Raji (cell line): Measurements from ENCODE around the gene ERN1.

ENCODE experiments used
- POLR2A ChIP-seq: IDR thresholded peaks from 2 replicates; pipeline ENCODE4 v1.6.1; 2011; ENCODE audit warnings: low read depth, low read length, control low read depth; ENCODE audit not compliant: insufficient read depth

ERN1 gene

DNA sequence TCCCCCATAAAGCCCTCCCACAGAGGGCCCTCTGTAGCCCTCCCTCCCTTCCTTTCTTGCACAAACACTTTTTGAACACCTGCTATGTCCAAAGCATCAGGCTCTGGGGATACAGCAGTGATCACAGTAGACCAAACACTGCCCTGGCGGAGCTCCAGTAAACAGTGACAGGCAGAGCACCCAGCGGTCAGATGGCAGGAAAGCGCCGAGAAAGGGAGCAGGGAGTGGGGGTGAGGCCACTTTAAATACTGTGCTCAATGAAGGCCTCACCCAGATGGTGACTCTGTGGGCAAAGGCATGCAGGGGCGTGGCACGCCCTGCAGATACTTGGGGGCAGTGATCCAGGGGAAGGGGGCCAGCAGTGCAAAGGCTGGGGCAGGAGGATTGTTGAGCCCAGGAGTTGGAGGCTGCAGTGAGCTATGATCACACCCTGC, 124.2 kb downstream of the ERN1 start:
- no peak for TF ChIP-seq POLR2A

DNA sequence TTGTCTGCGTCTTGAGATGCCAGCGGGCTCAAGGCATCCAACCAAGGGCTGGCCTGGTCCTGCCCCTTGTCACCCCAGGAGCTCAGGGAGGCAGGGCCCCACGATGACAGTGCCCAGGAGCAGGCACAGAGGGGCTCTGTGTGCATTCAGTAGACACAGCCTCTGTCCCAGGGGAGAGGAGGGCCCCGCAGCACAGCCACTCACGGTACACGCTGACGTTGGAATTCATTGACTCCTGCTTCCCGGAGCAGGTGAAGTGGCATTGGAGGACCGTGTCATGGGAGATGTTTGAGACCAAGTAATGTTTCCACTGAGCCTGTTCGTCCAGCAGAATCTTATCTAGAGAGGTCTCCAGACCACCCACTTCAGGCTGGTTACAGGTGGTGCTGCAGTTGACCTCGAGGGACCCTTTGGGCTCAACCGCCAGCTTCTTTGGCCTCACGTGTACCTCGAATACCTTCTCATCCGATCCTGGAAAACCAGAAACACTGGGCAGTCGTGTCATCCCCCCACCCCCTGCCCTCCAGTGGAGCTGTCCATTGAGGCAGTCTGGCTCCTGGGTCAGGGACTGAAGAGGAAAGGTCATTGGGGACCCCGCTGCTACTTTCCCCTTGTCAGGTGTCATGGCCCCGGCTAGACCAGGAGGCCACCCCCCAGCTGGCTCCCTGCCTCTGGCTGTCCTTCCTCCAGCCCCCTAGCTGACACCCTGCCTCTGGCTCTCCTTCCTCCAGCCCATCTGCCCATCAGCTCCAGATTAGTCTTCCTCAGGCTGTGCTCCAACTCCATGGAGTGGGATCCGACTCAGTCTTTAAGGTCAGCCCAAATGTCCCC, 124.8 kb downstream of the ERN1 start:
- TF ChIP-seq POLR2A = no peak

DNA sequence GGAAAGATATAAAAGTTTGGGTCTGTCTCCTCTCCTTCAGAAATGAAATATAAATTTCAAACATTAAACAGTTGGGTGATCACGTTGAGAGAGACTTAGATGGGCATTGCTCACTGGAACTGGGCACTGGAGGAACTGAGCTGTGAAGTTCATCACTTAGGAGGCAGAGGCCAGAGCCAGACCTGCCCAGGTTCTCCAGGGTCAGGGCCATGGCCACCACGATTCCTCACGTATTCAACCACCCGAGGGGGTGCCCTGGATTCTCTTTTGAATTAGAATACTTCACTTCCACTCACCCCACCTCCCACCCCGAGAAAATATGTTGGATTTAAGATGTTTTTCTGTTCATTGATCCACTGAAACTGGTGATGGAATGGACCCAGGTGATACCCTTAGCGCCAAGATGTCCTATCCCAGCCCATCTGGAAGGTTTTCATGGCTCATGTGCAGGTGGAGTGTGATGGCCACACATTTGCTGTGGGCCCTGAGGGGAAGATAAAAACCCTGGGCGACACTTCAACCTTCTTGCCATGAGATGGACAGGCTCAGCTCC, 125.7 kb downstream of the ERN1 start:
- TF ChIP-seq POLR2A = no peak

DNA sequence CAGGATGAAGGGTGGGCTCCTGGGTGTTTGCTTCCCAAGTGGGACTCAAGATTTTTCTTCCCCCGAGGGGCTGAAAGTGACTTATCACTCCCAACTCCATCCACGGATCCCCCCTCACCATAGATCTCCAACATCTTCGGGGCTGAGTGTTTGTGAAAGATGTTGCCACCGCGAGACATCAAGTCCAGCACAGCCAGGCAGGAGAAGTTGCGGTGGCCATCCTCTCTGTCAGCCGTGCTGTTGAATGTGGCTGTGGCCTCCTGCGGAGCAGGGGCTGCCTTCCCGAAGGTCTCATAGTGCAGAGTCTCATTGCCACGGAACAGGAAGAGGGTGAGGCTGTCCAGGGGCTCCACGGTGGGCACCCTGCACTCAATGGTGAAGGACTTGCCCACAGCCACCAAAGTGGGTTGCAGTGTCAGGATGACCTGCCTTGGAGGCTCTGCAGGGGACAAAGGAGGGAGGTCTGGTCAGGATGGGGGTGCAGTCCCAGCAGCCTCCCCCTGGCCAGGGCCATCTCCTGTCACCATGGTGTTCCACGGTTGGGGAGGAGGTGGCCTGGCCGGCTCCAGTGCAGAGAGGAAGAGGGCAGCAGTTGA, 126.3 kb downstream of the ERN1 start:
- no peak for TF ChIP-seq POLR2A

DNA sequence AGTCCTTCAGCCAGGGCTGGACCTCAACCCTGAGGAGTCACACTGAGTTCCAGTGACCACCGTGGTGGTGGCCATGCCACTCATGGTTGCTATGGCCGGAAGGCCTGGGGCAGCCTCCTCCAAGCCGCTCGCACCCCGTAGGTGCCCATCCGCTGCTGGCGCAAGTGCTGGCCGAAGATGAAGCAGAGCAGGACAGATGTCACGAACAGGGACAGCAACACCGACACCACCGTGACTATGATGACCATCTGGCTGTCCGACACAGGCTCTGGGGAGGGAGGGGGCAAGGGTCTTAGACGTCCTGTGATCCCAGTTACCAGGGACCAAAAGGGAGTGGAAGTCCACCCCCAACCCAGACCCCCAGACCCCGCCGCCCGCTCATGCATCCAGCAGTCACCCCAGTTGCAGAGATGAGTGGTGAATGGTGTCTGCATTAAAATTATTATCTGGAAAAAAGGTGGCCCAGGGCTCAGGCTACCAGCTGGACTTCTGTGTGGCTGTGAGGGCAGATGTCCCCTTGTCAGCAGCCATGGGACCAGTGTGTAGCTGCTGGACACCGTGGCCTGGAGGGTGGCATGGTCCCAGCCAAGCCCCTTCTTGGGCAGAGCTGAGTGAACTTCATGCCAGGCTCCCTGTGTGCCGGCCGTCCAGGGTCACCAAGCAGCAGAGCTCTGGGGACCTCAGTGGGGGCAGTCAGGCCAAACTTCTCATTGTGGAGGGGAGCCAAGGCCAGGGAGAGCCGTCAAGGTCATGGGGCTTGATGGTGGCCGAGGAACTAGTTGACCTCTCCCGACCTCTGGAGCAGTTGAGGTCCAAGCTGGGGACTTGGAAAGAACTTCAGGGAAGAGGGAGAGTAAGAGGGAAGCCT, 127.1 kb downstream of the ERN1 start:
- TF ChIP-seq POLR2A = no peak

DNA sequence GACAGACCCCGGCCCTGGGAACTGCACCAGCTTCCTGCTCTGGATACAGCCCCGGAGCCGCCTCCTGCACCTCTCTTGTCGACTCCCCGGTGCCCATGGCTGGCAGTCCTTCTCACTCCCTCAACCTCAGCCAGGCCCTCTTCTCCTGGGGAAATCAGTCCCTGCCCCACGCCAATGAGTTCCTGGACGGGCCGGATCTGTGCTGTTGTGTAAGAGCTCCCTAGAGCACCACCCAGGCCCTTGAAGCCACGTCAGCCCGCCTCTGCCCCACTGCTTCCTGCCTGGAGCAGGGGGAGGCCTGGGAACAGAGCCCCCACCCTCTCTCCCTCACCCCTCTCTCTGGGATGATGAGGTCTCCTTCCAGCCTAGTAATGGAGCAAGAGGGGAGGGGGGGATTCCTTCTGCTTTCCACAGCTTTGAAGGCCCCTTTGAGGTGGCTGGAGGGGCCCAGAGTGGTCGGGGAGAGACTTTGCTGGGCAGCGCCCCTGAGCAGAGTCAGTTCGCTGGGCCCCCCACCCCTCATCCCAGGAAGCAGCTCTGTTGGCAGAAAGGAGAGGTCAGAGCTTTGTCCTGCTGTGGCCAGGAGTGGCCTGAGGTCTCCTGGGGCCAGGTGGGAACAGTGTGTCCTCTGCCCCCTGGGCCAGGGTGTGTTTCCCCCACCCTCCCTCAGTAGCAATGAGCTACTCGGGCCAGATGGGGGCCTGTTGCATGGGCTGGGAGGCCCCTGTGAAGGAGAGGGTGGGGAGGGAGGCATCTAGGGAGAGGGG, 128.0 kb downstream of the ERN1 start:
- no peak for TF ChIP-seq POLR2A

DNA sequence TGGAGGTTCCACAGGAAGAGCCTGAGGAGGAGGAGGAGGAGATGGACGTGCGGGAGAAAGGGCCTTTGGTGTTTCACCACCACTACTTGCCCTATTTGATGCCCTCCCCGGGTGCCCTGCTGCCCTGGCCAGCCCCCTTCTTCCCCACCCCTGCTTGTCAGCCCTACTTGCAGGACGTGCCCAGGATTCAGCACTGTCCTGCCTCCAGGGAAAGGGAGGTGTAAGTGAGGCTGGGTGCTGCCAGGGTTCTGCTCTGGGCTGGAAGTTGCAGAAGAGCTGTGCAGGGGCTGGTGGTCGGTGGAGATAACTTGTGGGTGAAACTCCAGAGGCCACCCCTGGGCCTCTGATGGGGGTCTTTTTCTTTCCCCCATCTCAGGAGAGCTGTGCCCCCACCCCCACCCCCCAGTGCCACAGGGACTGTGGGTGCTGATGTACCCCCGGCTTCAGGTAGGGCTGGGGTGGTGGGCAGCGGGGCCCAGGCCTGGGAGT, 128.8 kb downstream of the ERN1 start:
- TF ChIP-seq POLR2A = no peak

DNA sequence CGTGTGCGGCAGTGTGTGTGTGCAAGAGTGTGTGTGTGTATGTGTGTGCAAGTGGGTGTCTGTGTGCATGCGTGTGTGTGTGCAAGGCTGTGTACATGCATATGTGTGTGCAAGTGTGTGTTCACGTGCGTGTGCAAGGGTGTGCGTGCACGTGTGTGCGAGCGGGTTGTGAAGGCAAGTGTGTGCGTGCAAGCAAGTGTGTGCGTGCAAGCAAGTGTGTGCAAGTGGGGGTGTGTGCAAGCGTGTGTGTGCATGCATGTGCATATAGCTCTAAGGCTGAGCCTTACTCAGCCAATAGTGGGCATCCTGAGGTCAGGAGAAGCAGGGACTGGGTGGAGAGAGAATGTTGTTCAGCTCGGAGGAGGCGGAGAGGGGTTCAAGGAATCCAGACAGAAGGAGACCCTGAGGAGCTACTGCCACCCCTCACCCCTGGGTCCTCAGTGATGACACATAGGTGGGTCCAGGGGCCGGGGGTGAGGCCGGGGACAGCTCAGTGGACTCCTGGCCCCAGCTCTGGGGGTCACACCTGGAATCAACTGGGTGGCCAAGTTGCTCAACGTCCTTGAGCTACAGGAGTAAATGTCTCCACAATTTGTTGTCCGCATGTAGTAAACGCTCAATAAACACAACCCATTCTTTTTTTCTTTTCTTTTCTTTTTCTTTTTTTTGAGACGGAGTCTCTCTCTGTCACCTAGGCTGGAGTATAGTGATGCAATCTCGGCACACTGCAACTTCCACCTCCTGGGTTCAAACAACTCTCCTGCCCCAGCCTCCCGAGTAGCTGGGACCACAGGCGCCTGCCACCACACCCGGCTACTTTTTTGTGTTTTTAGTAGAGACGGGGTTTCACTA, 130.0 kb downstream of the ERN1 start:
- no peak for TF ChIP-seq POLR2A

DNA sequence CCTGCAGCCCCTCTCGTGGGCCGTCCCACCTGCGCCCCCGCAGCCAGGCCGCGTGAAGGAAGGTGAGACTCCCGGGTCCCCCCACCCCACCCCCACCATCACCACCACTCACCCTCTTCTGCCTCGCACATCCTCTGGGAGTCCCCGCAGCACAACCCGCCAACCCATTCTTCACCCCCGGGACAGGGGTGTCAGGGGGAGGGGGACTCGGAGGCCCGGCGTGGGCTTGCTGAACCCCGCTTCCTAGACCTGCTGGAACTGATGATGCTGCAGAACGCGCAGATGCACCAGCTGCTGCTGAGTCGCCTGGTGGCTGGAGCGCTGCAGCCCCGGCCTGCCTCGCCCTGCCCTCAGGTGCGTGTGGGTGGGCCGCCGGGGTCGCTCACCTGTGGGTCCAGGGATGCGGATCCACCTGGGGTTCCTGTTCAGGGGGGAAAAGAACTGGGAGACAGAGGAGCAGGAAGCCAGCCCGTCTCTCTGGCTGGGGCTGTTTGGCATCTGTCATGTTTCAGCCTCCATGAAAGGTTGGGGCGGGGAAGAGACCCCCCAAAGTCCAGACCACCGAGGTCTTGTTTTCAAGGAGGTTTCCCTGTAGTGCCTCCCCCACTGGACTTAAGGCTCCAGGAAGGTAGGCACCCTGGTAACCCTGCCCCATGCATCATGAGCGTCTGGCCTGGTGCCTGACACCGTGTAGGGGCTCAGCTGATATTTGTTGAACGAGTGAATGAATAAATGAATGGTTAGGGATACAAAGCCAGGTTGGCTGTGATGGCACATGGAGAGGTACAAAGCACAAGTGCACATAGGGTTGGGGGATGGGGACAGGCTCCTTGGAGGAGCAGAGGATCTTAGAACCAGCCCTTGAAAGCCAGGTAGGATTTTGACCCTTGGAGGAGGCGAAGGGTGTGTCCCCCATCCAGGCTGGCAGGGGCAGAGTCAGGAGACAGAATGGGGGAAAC, 130.9 kb downstream of the ERN1 start:
- TF ChIP-seq POLR2A = no peak

DNA sequence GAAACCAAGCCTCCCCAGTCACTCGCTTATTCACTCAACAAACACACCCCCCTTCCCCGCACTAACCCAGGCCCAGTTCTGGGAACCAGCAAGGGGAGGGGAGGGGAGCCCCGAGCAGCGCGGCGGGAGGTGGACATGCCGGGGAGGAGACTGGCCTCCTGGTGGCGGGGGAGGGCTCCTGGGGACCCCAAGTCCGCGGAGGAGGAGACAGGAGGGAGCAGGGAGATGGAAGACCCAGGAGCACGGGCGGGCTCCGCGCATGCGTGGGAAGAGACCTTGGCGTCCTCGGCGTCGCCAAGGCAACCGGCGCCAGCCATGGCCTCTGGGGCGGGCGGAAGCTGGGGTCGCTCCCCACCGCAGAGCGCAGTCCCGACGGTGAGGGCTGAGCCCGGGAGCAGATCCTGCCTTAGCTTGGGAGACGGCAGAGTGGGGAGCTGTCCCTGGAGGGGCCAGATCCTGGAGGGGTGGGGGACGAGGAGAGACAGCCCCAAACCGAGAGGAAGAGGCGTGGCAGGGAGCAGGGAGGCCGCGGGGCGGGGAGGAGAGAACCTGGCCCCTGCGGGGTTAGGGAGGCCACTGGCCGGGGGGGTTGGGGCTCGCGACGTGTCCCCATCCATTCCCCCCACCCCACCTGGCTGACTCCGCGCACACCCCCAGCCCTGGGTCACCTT, 131.8 kb downstream of the ERN1 start, which contains the start of gene PRR29:
Gene PRR29, plus strand, starts transcription at position 302 of the 671 bp plus-strand sequence. Its CDS starts 14 bp downstream, at position 316.
- TF ChIP-seq POLR2A = no peak

DNA sequence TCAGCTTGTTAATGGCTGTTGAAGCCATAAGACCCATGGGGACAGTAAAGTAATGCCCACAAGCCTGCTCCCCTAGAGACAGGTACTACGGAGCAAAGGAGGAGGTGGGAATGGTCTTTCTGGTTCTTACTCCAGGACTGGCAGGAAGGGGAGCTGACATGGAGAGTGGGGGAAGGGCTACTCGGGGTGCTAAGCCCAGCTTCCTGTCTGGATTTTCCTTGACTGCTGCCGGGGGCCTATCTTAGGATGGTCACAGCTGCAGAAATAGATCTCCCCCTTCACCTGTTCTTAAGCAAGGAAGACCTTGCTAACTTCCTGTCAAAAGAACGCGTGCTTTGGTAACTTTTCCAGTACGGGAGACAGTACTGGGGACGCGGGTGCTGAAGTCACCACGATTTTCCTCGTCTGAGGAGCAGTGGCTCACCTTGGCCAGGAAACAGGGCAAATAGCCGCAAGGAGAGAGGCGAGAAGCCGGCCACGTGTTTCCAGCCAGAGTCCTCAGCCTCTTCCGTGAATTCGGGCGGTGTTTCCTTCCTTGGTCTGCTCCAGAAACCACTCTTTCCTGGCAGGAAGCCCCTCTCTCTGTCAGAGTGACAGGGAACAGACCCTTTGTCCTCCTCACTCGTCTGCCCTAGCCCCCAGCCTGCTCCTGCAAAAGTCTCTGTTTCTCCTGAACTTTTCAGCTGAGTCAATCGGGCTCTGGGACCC, 132.4 kb downstream of the ERN1 start:
- TF ChIP-seq POLR2A = no peak
